HL-60 (cell line): ENCODE data around the gene DCDC2C.

Experiments
- DNase-seq, 2 experiments: peaks; one replicate each; pipeline ENCODE4 v3.0.0-alpha.2; 2010 to 2020; ENCODE audit warnings: low read depth in 1 of 2, low spot score in 1 of 2
- H3K27ac ChIP-seq: fragments of 250-450 bp; sonication (Bioruptor Pico); replicated peaks from 2 replicates; pipeline ENCODE4 v1.5.1; 2020; ENCODE audit warnings: mild to moderate bottlenecking, moderate library complexity
- H3K27me3 ChIP-seq: fragments of 250-450 bp; sonication (Bioruptor Pico); 2 replicates; pipeline ENCODE4 v1.5.1; 2021; ENCODE audit warnings: mild to moderate bottlenecking, moderate library complexity; ENCODE audit not compliant: insufficient read depth, poor library complexity, severe bottlenecking
- H3K4me3 ChIP-seq: replicated peaks from 2 replicates; pipeline ENCODE4 v1.5.1; 2011; ENCODE audit warnings: mild to moderate bottlenecking, control low read depth, low read length; ENCODE audit not compliant: insufficient read depth
- CTCF ChIP-seq: IDR thresholded peaks from one replicate; pipeline ENCODE4 v1.5.1; 2011; ENCODE audit warnings: low read length, control low read depth, inconsistent platforms; ENCODE audit not compliant: insufficient read depth
- GABPA ChIP-seq: IDR thresholded peaks from 2 replicates; pipeline ENCODE4 v1.6.1; 2012; ENCODE audit warnings: low read depth
- POLR2AphosphoS5 ChIP-seq: IDR thresholded peaks from 2 replicates; pipeline ENCODE4 v1.6.1; 2012; ENCODE audit warnings: low read depth
- REST ChIP-seq: IDR thresholded peaks from 2 replicates; pipeline ENCODE4 v1.6.1; 2012; ENCODE audit warnings: low read depth; ENCODE audit not compliant: insufficient replicate concordance
- SPI1 ChIP-seq: IDR thresholded peaks from 2 replicates; pipeline ENCODE4 v1.6.1; 2012; ENCODE audit warnings: low read depth, mild to moderate bottlenecking, borderline replicate concordance

Gene DCDC2C

GRCh38 chr2:3712831-3713503 is 9.6 kb downstream of the DCDC2C start:
- no peak for TF ChIP-seq CTCF
- no peak for TF ChIP-seq POLR2AphosphoS5
- no peak for TF ChIP-seq REST
- no peak for TF ChIP-seq SPI1
- H3K27ac ChIP-seq, result no peak overlapping the region
- no peak overlapping the region for H3K4me3 ChIP-seq
- DNase-seq, result no peak
- H3K27me3 ChIP-seq, result peaks cover 5% of the 10 kb centered on the region

- TF ChIP-seq SPI1, result no peak
- no peak for TF ChIP-seq CTCF
- no peak for TF ChIP-seq GABPA
- no peak for TF ChIP-seq POLR2AphosphoS5
- no peak for TF ChIP-seq REST
- Histone ChIP-seq H3K27me3 (no peaks in the 10 kb centered on the region), H3K4me3 (no peak overlapping the region), H3K27ac (no peak overlapping the region)
- no peak for DNase-seq
These were observed 15.3 kb downstream of the DCDC2C start for GRCh38 chr2:3718679-3719078.

- H3K4me3 ChIP-seq, result no peak overlapping the region
- H3K27me3 ChIP-seq, result no peaks in the 10 kb centered on the region
- DNase-seq, result no peak
- no peak overlapping the region for H3K27ac ChIP-seq
- TF ChIP-seq GABPA (no peak), CTCF (no peak), REST (no peak)
These were observed 21.6 kb downstream of the DCDC2C start for GRCh38 chr2:3725002-3725401.
